AG04450 (cell line): Measurements from ENCODE around the gene CST3. TPM values are rescaled to one million over a fixed set of nuclear protein-coding genes. Genes with fewer than 3 reads are reported as not detected.

ENCODE experiments used
- CTCF ChIA-PET: fragments of 300-600, 350-600 bp; formaldehyde crosslinking; extraction: SDS; loops from one replicate; lab custom pipeline; 2022; ENCODE audit warnings: antibody characterized with exemption, inconsistent platforms; lab: Charles Lee
- POLR2A ChIA-PET: fragments of 350-600 bp; formaldehyde crosslinking; extraction: SDS; loops from one replicate; lab custom pipeline; 2021; ENCODE audit warnings: antibody characterized with exemption, inconsistent platforms; lab: Yijun Ruan, JAX
- DNase-seq: peaks from one replicate; pipeline ENCODE4 v3.0.0-alpha.2; 2011; ENCODE audit warnings: low read depth, low spot score
- H3K27ac ChIP-seq: one replicate; pipeline ENCODE4 v1.5.1; 2012; ENCODE audit warnings: low read depth, low read length, control low read depth
- H3K27me3 ChIP-seq: one replicate; pipeline ENCODE4 v1.6.0; 2012; ENCODE audit warnings: low read length; ENCODE audit not compliant: control insufficient read depth, insufficient read depth
- H3K4me3 ChIP-seq: 2 replicates; pipeline ENCODE4 v1.5.1; 2011; ENCODE audit warnings: mild to moderate bottlenecking, low read depth, low read length, control low read depth
- H3K9me3 ChIP-seq: 2 replicates; pipeline ENCODE4 v1.5.1; 2012; ENCODE audit warnings: low read length; ENCODE audit not compliant: control insufficient read depth, insufficient read depth
- polyA plus RNA-seq: library from polyadenylated mRNA; depleted of rRNA; stranded (reverse); fragments of >200 nt; gene quantifications from 2 replicates; pipeline ENCODE4 v1.2.3, GENCODE V29; 2011
- TF ChIP-seq, protein P1 (sequence below): IDR thresholded peaks from 2 replicates; pipeline ENCODE4 v1.5.1; 2011; ENCODE audit warnings: low read depth, low read length, control low read depth, inconsistent platforms

Gene CST3
- polyA plus RNA-seq, 1 experiment, result 166 TPM

DNA sequence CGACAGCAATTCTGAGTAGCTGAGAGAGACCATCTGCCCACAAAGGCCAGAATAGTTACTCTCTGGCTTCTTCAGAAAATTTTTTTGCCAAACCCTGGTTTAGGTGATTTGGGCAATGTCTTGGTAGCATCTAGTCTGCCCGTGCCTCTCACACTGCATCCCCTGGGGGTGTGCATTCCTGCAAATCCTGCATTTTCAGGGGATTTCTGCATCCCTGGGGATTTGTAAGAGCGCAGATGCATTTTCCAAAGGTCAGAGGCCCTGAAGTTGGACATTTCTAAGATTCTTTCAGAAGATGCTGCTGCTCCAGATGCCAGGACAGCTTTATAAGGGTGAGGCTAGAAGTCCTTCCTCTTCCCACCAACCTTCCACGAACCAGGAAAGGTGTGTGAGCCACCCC is 36.0 kb downstream of the CST3 start:
- TF ChIP-seq, protein P1, sequence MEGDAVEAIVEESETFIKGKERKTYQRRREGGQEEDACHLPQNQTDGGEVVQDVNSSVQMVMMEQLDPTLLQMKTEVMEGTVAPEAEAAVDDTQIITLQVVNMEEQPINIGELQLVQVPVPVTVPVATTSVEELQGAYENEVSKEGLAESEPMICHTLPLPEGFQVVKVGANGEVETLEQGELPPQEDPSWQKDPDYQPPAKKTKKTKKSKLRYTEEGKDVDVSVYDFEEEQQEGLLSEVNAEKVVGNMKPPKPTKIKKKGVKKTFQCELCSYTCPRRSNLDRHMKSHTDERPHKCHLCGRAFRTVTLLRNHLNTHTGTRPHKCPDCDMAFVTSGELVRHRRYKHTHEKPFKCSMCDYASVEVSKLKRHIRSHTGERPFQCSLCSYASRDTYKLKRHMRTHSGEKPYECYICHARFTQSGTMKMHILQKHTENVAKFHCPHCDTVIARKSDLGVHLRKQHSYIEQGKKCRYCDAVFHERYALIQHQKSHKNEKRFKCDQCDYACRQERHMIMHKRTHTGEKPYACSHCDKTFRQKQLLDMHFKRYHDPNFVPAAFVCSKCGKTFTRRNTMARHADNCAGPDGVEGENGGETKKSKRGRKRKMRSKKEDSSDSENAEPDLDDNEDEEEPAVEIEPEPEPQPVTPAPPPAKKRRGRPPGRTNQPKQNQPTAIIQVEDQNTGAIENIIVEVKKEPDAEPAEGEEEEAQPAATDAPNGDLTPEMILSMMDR, result no peak
- H3K9me3 ChIP-seq, result no peaks in the 10 kb centered on the region
- no peak for DNase-seq
- CTCF ChIA-PET, result interaction anchor here (2.0 kb wide), 1 partner anchor 160 kb away, joined by 9 read pairs; no protein-coding TSS in a partner anchor
- no peak overlapping the region for H3K4me3 ChIP-seq
- peaks cover 12% of the 10 kb centered on the region for H3K27me3 ChIP-seq
- H3K27ac ChIP-seq, result no peak overlapping the region
- POLR2A ChIA-PET, result no interaction called here

DNA sequence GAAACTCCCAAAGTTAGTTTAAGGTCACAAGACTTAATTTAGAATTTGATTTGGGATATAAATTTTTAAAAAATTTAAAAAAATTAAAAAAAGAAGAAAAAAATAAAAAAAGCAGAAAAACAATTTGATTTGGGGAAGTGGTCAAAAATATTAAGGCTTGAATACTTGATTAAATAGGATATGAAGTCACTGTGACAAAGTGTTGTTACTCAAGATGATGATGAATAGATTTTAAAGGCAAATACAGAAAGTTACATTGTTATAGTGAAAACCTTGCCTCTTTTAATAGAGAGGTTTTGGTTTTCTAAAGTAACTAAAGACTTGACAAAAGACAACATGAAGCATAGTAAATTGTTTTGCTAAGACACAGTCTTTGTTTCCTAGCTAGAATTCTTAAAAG is 39.3 kb downstream of the CST3 start:
- Histone ChIP-seq H3K4me3 (no peak overlapping the region), H3K27me3 (peaks cover 6% of the 10 kb centered on the region), H3K27ac (no peak overlapping the region), H3K9me3 (no peaks in the 10 kb centered on the region)
- CTCF ChIA-PET, result interaction anchor here (0.5 to 1.9 kb wide), 3 partner anchors 8 to 156 kb away, joined by 3 to 6 read pairs (median 3); no protein-coding TSS in a partner anchor
- DNase-seq, result no peak
- TF ChIP-seq, protein P1, result no peak
- POLR2A ChIA-PET, result no interaction called here

DNA sequence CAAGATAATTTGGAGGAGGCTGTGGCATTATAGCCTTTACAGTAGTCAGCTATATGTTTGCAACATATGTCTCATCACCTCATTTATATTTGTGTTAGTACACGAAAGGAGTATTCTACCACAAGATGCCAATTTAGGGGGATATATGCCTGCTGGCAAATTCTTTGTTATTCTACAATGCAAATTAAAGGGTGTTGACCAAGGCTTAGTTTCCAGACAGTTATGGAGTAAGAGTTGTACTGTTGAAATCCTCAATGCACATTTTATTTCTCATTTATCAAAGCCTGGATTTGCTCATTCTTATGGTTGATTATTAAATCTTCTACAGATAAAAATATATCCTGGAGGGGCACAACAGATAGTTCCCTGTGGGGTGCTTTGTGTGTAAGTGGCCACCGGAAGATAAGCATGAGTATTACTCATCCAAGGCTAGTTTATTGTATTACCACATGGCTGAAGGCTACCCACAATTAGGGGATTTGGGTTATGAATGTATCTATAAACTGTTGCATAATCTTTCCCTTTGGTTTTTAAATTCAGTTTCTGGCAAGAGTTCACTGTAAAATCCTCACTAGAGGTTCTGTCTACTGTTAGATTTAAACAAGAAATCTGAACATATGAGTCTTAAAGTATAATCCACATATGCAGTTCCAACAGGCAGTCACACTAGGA is 41.0 kb downstream of the CST3 start:
- POLR2A ChIA-PET, result no interaction called here

DNA sequence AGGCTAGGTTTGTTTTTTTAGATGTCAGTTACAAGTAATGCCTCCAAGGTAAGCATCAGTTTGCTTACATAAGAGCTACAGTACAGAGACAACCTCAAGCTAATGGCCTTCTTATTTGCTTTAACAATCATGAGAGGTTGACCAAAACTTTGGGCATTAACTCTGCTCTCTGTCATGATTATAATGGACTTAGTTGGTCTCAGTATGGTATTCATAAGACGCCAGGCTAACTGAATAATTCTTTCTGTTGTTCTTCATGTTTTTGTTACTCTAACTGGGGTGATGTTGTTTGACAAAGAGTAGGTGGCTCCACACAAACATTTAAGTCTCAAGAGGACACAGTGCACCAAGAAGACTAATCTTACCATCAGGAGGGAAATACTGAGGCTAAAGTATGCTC is 41.8 kb downstream of the CST3 start:
- ChIA-PET POLR2A (no interaction called here), CTCF (interaction anchor here (1.4 kb wide), 1 partner anchor 11 kb away, joined by 6 read pairs; no protein-coding TSS in a partner anchor)
- no peak overlapping the region for H3K4me3 ChIP-seq
- no peak overlapping the region for H3K27ac ChIP-seq
- DNase-seq, result no peak
- H3K9me3 ChIP-seq, result no peaks in the 10 kb centered on the region
- TF ChIP-seq, protein P1, result no peak
- peaks cover 2% of the 10 kb centered on the region for H3K27me3 ChIP-seq

More for the DNA sequence above, 41.0 kb downstream of the CST3 start:
- CTCF ChIA-PET, result interaction anchor here (1.4 to 1.9 kb wide), 2 partner anchors 10 kb away, joined by 6 read pairs; no protein-coding TSS in a partner anchor
- Histone ChIP-seq H3K9me3 (no peaks in the 10 kb centered on the region), H3K4me3 (no peak overlapping the region), H3K27me3 (peaks cover 2% of the 10 kb centered on the region), H3K27ac (no peak overlapping the region)
- no peak for DNase-seq
- TF ChIP-seq, protein P1, result no peak
